KOPT-K1 (cell line): Measurements from ENCODE around the gene ATP1A4.
"Not testable (repeated sequence)": the region's sequence is repeated elsewhere in the genome, so short reads cannot be mapped to it uniquely, and the experiment has no call there.

Experiments
- H3K27ac ChIP-seq: fragments of 200-600 bp; sonication (generic); 2 replicates; pipeline ENCODE4 v1.5.1; 2016; ENCODE audit warnings: antibody characterized with exemption, mild to moderate bottlenecking, low read depth, low read length; ENCODE audit not compliant: poor library complexity, severe bottlenecking
- H3K36me3 ChIP-seq: fragments of 200-600 bp; sonication (generic); 2 replicates; pipeline ENCODE4 v1.5.1; 2017; ENCODE audit warnings: antibody characterized with exemption, mild to moderate bottlenecking, low read length, moderate library complexity; ENCODE audit not compliant: insufficient read depth
- H3K9me3 ChIP-seq: fragments of 200-600 bp; sonication (generic); 2 replicates; pipeline ENCODE4 v1.5.1; 2017; ENCODE audit warnings: antibody characterized with exemption, low read length, mild to moderate bottlenecking; ENCODE audit not compliant: insufficient read depth, poor library complexity, severe bottlenecking

Gene ATP1A4

GRCh38 chr1:160151303-160151702 lies at the start of gene ATP1A4:
ATP1A4 (plus strand) TSS chr1:160151603; CDS start chr1:160152041, 438 bp downstream.
- Histone ChIP-seq H3K27ac (no peak within 1 kb of the TSS), H3K36me3 (no peaks in the 10 kb centered on the region), H3K9me3 (no peaks in the 10 kb centered on the region)

- Histone ChIP-seq H3K36me3 (no peaks in the 10 kb centered on the region), H3K9me3 (no peaks in the 10 kb centered on the region), H3K27ac (no peak overlapping the region)
Observed at GRCh38 chr1:160101717-160102522, 49.5 kb upstream of the ATP1A4 start.

- no peaks in the 10 kb centered on the region for H3K36me3 ChIP-seq
- H3K9me3 ChIP-seq = no peaks in the 10 kb centered on the region
- H3K27ac ChIP-seq = no peak overlapping the region
Observed at GRCh38 chr1:160103658-160104408, 47.6 kb upstream of the ATP1A4 start.

- H3K36me3 ChIP-seq = no peaks in the 10 kb centered on the region
- H3K27ac ChIP-seq = no peak overlapping the region
- no peaks in the 10 kb centered on the region for H3K9me3 ChIP-seq
Observed at GRCh38 chr1:160104486-160104885, 46.9 kb upstream of the ATP1A4 start.

GRCh38 chr1:160105155-160105554 lies 46.2 kb upstream of the ATP1A4 start:
- H3K36me3 ChIP-seq = no peaks in the 10 kb centered on the region
- no peak overlapping the region for H3K27ac ChIP-seq

GRCh38 chr1:160107512-160107911 lies 43.9 kb upstream of the ATP1A4 start:
- no peak overlapping the region for H3K27ac ChIP-seq
- H3K36me3 ChIP-seq = no peaks in the 10 kb centered on the region
- no peaks in the 10 kb centered on the region for H3K9me3 ChIP-seq

More at GRCh38 chr1:160105155-160105554, 46.2 kb upstream of the ATP1A4 start:
- no peaks in the 10 kb centered on the region for H3K9me3 ChIP-seq

GRCh38 chr1:160108888-160109662 lies 42.3 kb upstream of the ATP1A4 start:
- no peaks in the 10 kb centered on the region for H3K36me3 ChIP-seq
- H3K27ac ChIP-seq = no peak overlapping the region
- H3K9me3 ChIP-seq = no peaks in the 10 kb centered on the region

- H3K36me3 ChIP-seq = no peaks in the 10 kb centered on the region
- H3K9me3 ChIP-seq = no peaks in the 10 kb centered on the region
- H3K27ac ChIP-seq = no peak overlapping the region
Observed at GRCh38 chr1:160109686-160110085, 41.7 kb upstream of the ATP1A4 start.

GRCh38 chr1:160111462-160111861 lies 39.9 kb upstream of the ATP1A4 start:
- not testable (repeated sequence) for H3K9me3 ChIP-seq, H3K36me3 ChIP-seq, H3K27ac ChIP-seq

GRCh38 chr1:160112357-160112756 lies 39.0 kb upstream of the ATP1A4 start:
- H3K27ac ChIP-seq = no peak overlapping the region
- H3K9me3 ChIP-seq = no peaks in the 10 kb centered on the region
- no peaks in the 10 kb centered on the region for H3K36me3 ChIP-seq

- no peak overlapping the region for H3K27ac ChIP-seq
- H3K36me3 ChIP-seq = no peaks in the 10 kb centered on the region
- no peaks in the 10 kb centered on the region for H3K9me3 ChIP-seq
Observed at GRCh38 chr1:160113407-160113806, 38.0 kb upstream of the ATP1A4 start.

GRCh38 chr1:160114085-160114484 lies 37.3 kb upstream of the ATP1A4 start:
- H3K9me3 ChIP-seq = no peaks in the 10 kb centered on the region
- H3K36me3 ChIP-seq = no peaks in the 10 kb centered on the region
- no peak overlapping the region for H3K27ac ChIP-seq

- H3K36me3 ChIP-seq = no peaks in the 10 kb centered on the region
- H3K27ac ChIP-seq = no peak within 1 kb of the TSS
Observed at GRCh38 chr1:160115545-160116282, 35.7 kb upstream of the ATP1A4 start, which contains the start of gene ATP1A2. ATP1A2 (plus strand) TSS chr1:160115759; CDS start chr1:160115862, 103 bp downstream.

GRCh38 chr1:160116283-160117147 lies 34.9 kb upstream of the ATP1A4 start:
- Histone ChIP-seq H3K27ac (no peak overlapping the region), H3K36me3 (no peaks in the 10 kb centered on the region), H3K9me3 (no peaks in the 10 kb centered on the region)

More at GRCh38 chr1:160115545-160116282, 35.7 kb upstream of the ATP1A4 start, which contains the start of gene ATP1A2:
- H3K9me3 ChIP-seq = no peaks in the 10 kb centered on the region
